ENCODE results near the gene TRPV3.
"Not testable (repeated sequence)": the region's sequence is repeated elsewhere in the genome, so short reads cannot be mapped to it uniquely, and the experiment has no call there.

Gene TRPV3

GRCh38 chr17:3583456-3583855 lies 25.8 kb upstream of the TRPV3 start:
- TF ChIP-seq EZH2 (IDR thresholded peaks at IDR 0.05): no peak
- no peak for TF ChIP-seq POLR2AphosphoS5 (IDR thresholded peaks at IDR 0.05; ENCODE audit: borderline replicate concordance, low read depth, low read length)
- TF ChIP-seq FOXP2 (optimal IDR thresholded peaks at IDR 0.05; ENCODE audit: control extremely low read depth, extremely low read length, insufficient read depth): no peak
- Histone ChIP-seq H3K27ac (no peak overlapping the region), H3K36me3 (ENCODE audit: insufficient read depth, low read length) (no peaks in the 10 kb centered on the region), H3K9ac (ENCODE audit: insufficient read length) (no peak overlapping the region), H3K9me3 (ENCODE audit: low read depth, low read length) (no peaks in the 10 kb centered on the region), H3K4me3 (no peak overlapping the region)
- no peak for DNase-seq (ENCODE audit: low read depth, low spot score)

GRCh38 chr17:3582915-3583314 lies 25.3 kb upstream of the TRPV3 start:
- Histone ChIP-seq H3K9me3 (ENCODE audit: low read depth, low read length) (no peaks in the 10 kb centered on the region), H3K4me3 (no peak overlapping the region), H3K9ac (ENCODE audit: insufficient read length) (no peak overlapping the region), H3K36me3 (ENCODE audit: insufficient read depth, low read length) (no peaks in the 10 kb centered on the region), H3K27ac (no peak overlapping the region)
- no peak for TF ChIP-seq FOXP2 (optimal IDR thresholded peaks at IDR 0.05; ENCODE audit: control extremely low read depth, extremely low read length, insufficient read depth)
- TF ChIP-seq POLR2AphosphoS5 (IDR thresholded peaks at IDR 0.05; ENCODE audit: borderline replicate concordance, low read depth, low read length): no peak
- no peak for TF ChIP-seq EZH2 (IDR thresholded peaks at IDR 0.05)
- DNase-seq (ENCODE audit: low read depth, low spot score): no peak

- not testable (repeated sequence) for H3K9me3 ChIP-seq (ENCODE audit: low read depth, low read length); H3K4me3 ChIP-seq; H3K9ac ChIP-seq (ENCODE audit: insufficient read length); H3K27ac ChIP-seq; H3K36me3 ChIP-seq (ENCODE audit: insufficient read depth, low read length); DNase-seq (ENCODE audit: low read depth, low spot score)
Observed at GRCh38 chr17:3578667-3579066, 21.1 kb upstream of the TRPV3 start.

- Histone ChIP-seq H3K9me3 (ENCODE audit: low read depth, low read length) (no peaks in the 10 kb centered on the region), H3K27ac (no peak overlapping the region), H3K9ac (ENCODE audit: insufficient read length) (no peak overlapping the region), H3K4me3 (no peak overlapping the region), H3K36me3 (ENCODE audit: insufficient read depth, low read length) (no peaks in the 10 kb centered on the region)
- TF ChIP-seq EZH2 (IDR thresholded peaks at IDR 0.05) (no peak), FOXP2 (optimal IDR thresholded peaks at IDR 0.05; ENCODE audit: control extremely low read depth, extremely low read length, insufficient read depth) (no peak), POLR2AphosphoS5 (IDR thresholded peaks at IDR 0.05; ENCODE audit: borderline replicate concordance, low read depth, low read length) (no peak)
- DNase-seq (ENCODE audit: low read depth, low spot score): no peak
Observed at GRCh38 chr17:3576970-3577369, 19.4 kb upstream of the TRPV3 start.

GRCh38 chr17:3575511-3575910 lies 17.9 kb upstream of the TRPV3 start:
- no peak for DNase-seq (ENCODE audit: low read depth, low spot score)
- Histone ChIP-seq H3K36me3 (ENCODE audit: insufficient read depth, low read length) (no peaks in the 10 kb centered on the region), H3K4me3 (no peak overlapping the region), H3K9me3 (ENCODE audit: low read depth, low read length) (no peaks in the 10 kb centered on the region), H3K9ac (ENCODE audit: insufficient read length) (no peak overlapping the region), H3K27ac (no peak overlapping the region)
- no peak for TF ChIP-seq POLR2AphosphoS5 (IDR thresholded peaks at IDR 0.05; ENCODE audit: borderline replicate concordance, low read depth, low read length)
- TF ChIP-seq EZH2 (IDR thresholded peaks at IDR 0.05): no peak
- no peak for TF ChIP-seq FOXP2 (optimal IDR thresholded peaks at IDR 0.05; ENCODE audit: control extremely low read depth, extremely low read length, insufficient read depth)

- TF ChIP-seq POLR2AphosphoS5 (IDR thresholded peaks at IDR 0.05; ENCODE audit: borderline replicate concordance, low read depth, low read length): no peak
- no peak for TF ChIP-seq FOXP2 (optimal IDR thresholded peaks at IDR 0.05; ENCODE audit: control extremely low read depth, extremely low read length, insufficient read depth)
- TF ChIP-seq EZH2 (IDR thresholded peaks at IDR 0.05): no peak
- H3K9me3 ChIP-seq (ENCODE audit: low read depth, low read length): no peaks in the 10 kb centered on the region
- no peak overlapping the region for H3K4me3 ChIP-seq
- H3K27ac ChIP-seq: no peak overlapping the region
- DNase-seq (ENCODE audit: low read depth, low spot score): no peak
- H3K9ac ChIP-seq (ENCODE audit: insufficient read length): no peak overlapping the region
- no peaks in the 10 kb centered on the region for H3K36me3 ChIP-seq (ENCODE audit: insufficient read depth, low read length)
Observed at GRCh38 chr17:3574231-3574630, 16.6 kb upstream of the TRPV3 start.

- H3K9ac ChIP-seq (ENCODE audit: insufficient read length): no peak overlapping the region
- H3K36me3 ChIP-seq (ENCODE audit: insufficient read depth, low read length): no peaks in the 10 kb centered on the region
- H3K9me3 ChIP-seq (ENCODE audit: low read depth, low read length): no peaks in the 10 kb centered on the region
- no peak for DNase-seq (ENCODE audit: low read depth, low spot score)
- no peak overlapping the region for H3K4me3 ChIP-seq
- no peak overlapping the region for H3K27ac ChIP-seq
- TF ChIP-seq POLR2AphosphoS5 (IDR thresholded peaks at IDR 0.05; ENCODE audit: borderline replicate concordance, low read depth, low read length): no peak
- no peak for TF ChIP-seq FOXP2 (optimal IDR thresholded peaks at IDR 0.05; ENCODE audit: control extremely low read depth, extremely low read length, insufficient read depth)
- TF ChIP-seq EZH2 (IDR thresholded peaks at IDR 0.05): no peak
Observed at GRCh38 chr17:3573246-3574100, 15.9 kb upstream of the TRPV3 start.

- no peaks in the 10 kb centered on the region for H3K36me3 ChIP-seq (ENCODE audit: insufficient read depth, low read length)
- no peak for DNase-seq (ENCODE audit: low read depth, low spot score)
- no peak overlapping the region for H3K4me3 ChIP-seq
- no peak overlapping the region for H3K9ac ChIP-seq (ENCODE audit: insufficient read length)
- H3K27ac ChIP-seq: no peak overlapping the region
- no peaks in the 10 kb centered on the region for H3K9me3 ChIP-seq (ENCODE audit: low read depth, low read length)
- TF ChIP-seq FOXP2 (optimal IDR thresholded peaks at IDR 0.05; ENCODE audit: control extremely low read depth, extremely low read length, insufficient read depth): no peak
- TF ChIP-seq POLR2AphosphoS5 (IDR thresholded peaks at IDR 0.05; ENCODE audit: borderline replicate concordance, low read depth, low read length): no peak
- no peak for TF ChIP-seq EZH2 (IDR thresholded peaks at IDR 0.05)
Observed at GRCh38 chr17:3572231-3572630, 14.6 kb upstream of the TRPV3 start.

Measured in SK-N-MC (cell line).